SK-N-SH (cell line): ENCODE results near the gene CISD3. TPM values are rescaled to one million over a fixed set of nuclear protein-coding genes. Genes with fewer than 3 reads are reported as not detected.
A peak's percentile ranks its signal among the peaks of the same experiment; 100 is the strongest.

Experiments used
- CTCF ChIA-PET: fragments of 300-600, 350-600 bp; formaldehyde crosslinking; extraction: SDS; loops from one replicate; lab custom pipeline; 2021; lab: Yijun Ruan, JAX
- POLR2A ChIA-PET: fragments of 350-600 bp; sonication (Branson Sonifier 250); formaldehyde crosslinking; extraction: SDS; loops from one replicate; lab custom pipeline; 2020; ENCODE audit warnings: antibody characterized with exemption, inconsistent platforms; lab: Yijun Ruan, JAX
- DNase-seq: peaks from one replicate; pipeline ENCODE4 v3.0.0; 2012
- H2AFZ ChIP-seq: fragments of 200-600 bp; sonication (generic); 2 replicates; pipeline ENCODE4 v1.8.1; 2016; ENCODE audit warnings: antibody characterized with exemption, mild to moderate bottlenecking, low read depth
- H3F3A ChIP-seq: fragments of 200-600 bp; sonication (generic); replicated peaks from 2 replicates; pipeline ENCODE3; 2016; ENCODE audit warnings: antibody characterized with exemption, mild to moderate bottlenecking; ENCODE audit not compliant: insufficient read depth
- H3K27ac ChIP-seq, 2 experiments: fragments of 200-500 bp in 1 of 2; fragments of 200-600 bp in 1 of 2; sonication (Bioruptor generic) in 1 of 2; sonication (generic), shearing (Covaris generic) in 1 of 2; 2 replicates each; pipeline versions ENCODE4 v1.5.1 to v1.6.1; 2014 to 2016; ENCODE audit warnings: low read depth in 2 of 2, inconsistent platforms in 1 of 2, low read length in 1 of 2, mild to moderate bottlenecking in 1 of 2, mixed read lengths in 1 of 2
- H3K27me3 ChIP-seq: fragments of 200-600 bp; sonication (generic), shearing (Covaris generic); 2 replicates; pipeline ENCODE4 v1.6.1; 2016; ENCODE audit warnings: mixed run types; ENCODE audit not compliant: insufficient read depth
- H3K36me3 ChIP-seq, 2 experiments: fragments of 200-500 bp in 1 of 2; fragments of 200-600 bp in 1 of 2; sonication (Bioruptor generic) in 1 of 2; sonication (generic) in 1 of 2; replicated peaks in 1 of 2; 2 replicates each; pipeline versions ENCODE3 to v1.5.1; 2014 to 2016; ENCODE audit warnings: low read length in 1 of 2, mild to moderate bottlenecking in 1 of 2; ENCODE audit not compliant: insufficient read depth in 2 of 2, control insufficient read depth in 1 of 2
- H3K4me1 ChIP-seq, 2 experiments: fragments of 200-500 bp in 1 of 2; fragments of 200-600 bp in 1 of 2; sonication (Bioruptor generic) in 1 of 2; sonication (generic), shearing (Covaris generic) in 1 of 2; 2 replicates each; pipeline versions ENCODE4 v1.5.1 to v1.6.1; 2014 to 2016; ENCODE audit warnings: low read depth in 1 of 2, low read length in 1 of 2, mixed run types in 1 of 2; ENCODE audit not compliant: insufficient read depth in 2 of 2, control insufficient read depth in 1 of 2
- H3K4me2 ChIP-seq: fragments of 200-600 bp; sonication (generic), shearing (Covaris generic); 2 replicates; pipeline ENCODE4 v1.6.1; 2017; ENCODE audit warnings: mixed run types
- H3K4me3 ChIP-seq, 2 experiments: fragments of 200-500 bp in 1 of 2; fragments of 200-600 bp in 1 of 2; sonication (Bioruptor generic) in 1 of 2; sonication (generic), shearing (Covaris generic) in 1 of 2; 2 replicates each; pipeline versions ENCODE4 v1.5.1 to v1.8.1; 2014 to 2016; ENCODE audit warnings: low read depth in 2 of 2, inconsistent platforms in 1 of 2, low read length in 1 of 2, mild to moderate bottlenecking in 1 of 2, mixed read lengths in 1 of 2, moderate library complexity in 1 of 2
- H3K79me2 ChIP-seq: fragments of 200-600 bp; sonication (generic); 2 replicates; pipeline ENCODE4 v1.8.1; 2017; ENCODE audit warnings: mild to moderate bottlenecking; ENCODE audit not compliant: insufficient read depth
- H3K9ac ChIP-seq: fragments of 200-600 bp; sonication (generic); 2 replicates; pipeline ENCODE4 v1.6.1; 2017; ENCODE audit warnings: mixed run types
- H3K9me2 ChIP-seq: fragments of 200-600 bp; sonication (generic); 2 replicates; pipeline ENCODE4 v1.6.1; 2017; ENCODE audit warnings: mixed run types
- H3K9me3 ChIP-seq: fragments of 200-600 bp; sonication (generic); 2 replicates; pipeline ENCODE4 v1.6.1; 2017; ENCODE audit warnings: mixed run types, mild to moderate bottlenecking, moderate library complexity
- H4K20me1 ChIP-seq: fragments of 200-600 bp; sonication (generic); 2 replicates; pipeline ENCODE4 v1.6.1; 2017; ENCODE audit warnings: mild to moderate bottlenecking, mixed run types; ENCODE audit not compliant: insufficient read depth
- CHD2 ChIP-seq: fragments of 150-350 bp; IDR thresholded peaks from 2 replicates; pipeline ENCODE4 v1.6.1; 2018; ENCODE audit warnings: low read length; ENCODE audit not compliant: partially characterized antibody
- CTCF ChIP-seq: fragments of 200-600 bp; sonication (generic); IDR thresholded peaks from 2 replicates; pipeline ENCODE4 v1.6.1; 2017; ENCODE audit warnings: antibody characterized with exemption, mild to moderate bottlenecking, moderate library complexity
- EZH2phosphoT487 ChIP-seq: fragments of 200-600 bp; sonication (generic); IDR thresholded peaks from 2 replicates; pipeline ENCODE4 v1.6.1; 2017; ENCODE audit warnings: low read depth, mixed run types, mild to moderate bottlenecking, antibody characterized with exemption, moderate library complexity, borderline replicate concordance
- MXI1 ChIP-seq: IDR thresholded peaks from 2 replicates; pipeline ENCODE4 v1.6.1; 2012; ENCODE audit warnings: mild to moderate bottlenecking, low read depth, low read length, improper control_type of control experiment
- POLR2AphosphoS5 ChIP-seq: IDR thresholded peaks from 2 replicates; pipeline ENCODE4 v1.6.1; 2012; ENCODE audit warnings: low read depth, low read length
- RAD21 ChIP-seq: IDR thresholded peaks from 2 replicates; pipeline ENCODE4 v1.6.1; 2012; ENCODE audit warnings: mild to moderate bottlenecking, low read length
- TCF12 ChIP-seq: IDR thresholded peaks from 2 replicates; pipeline ENCODE4 v1.4.0; 2012
- TEAD4 ChIP-seq: IDR thresholded peaks from 2 replicates; pipeline ENCODE4 v1.4.0; 2012; ENCODE audit warnings: mild to moderate bottlenecking, borderline replicate concordance; ENCODE audit not compliant: insufficient read depth
- USF2 ChIP-seq: fragments of 150-350 bp; IDR thresholded peaks from 2 replicates; pipeline ENCODE4 v1.6.1; 2017; ENCODE audit warnings: antibody characterized with exemption, low read length, low read depth, borderline replicate concordance
- WGBS: methylation state at CpG from one replicate; pipeline ENCODE4 v1.1.6; 2017; ENCODE audit warnings: low lambda C conversion rate; 5-methylcytosine and 5-hydroxymethylcytosine counted together
- polyA plus RNA-seq, 3 experiments: library from polyadenylated mRNA; depleted of rRNA; stranded (reverse); fragments of >200 nt; gene quantifications; 2 replicates each; pipeline ENCODE4 v1.2.3, GENCODE V29; 2012
- TF ChIP-seq, protein P1 (sequence below): fragments of 150-350 bp; IDR thresholded peaks from 2 replicates; pipeline ENCODE4 v1.6.1; 2016; ENCODE audit warnings: mild to moderate bottlenecking, low read depth, low read length

The CISD3 gene
- polyA plus RNA-seq, 1 of the 3 experiments (the other 2 are of a cell fraction) = 16.5 TPM

- WGBS = 92% methylated on average over 8 of the region's 9 CpGs
- Histone ChIP-seq H3K9me2 (no peaks in the 10 kb centered on the region), H3K79me2 (no peaks in the 10 kb centered on the region), H3K4me3 (no peak overlapping the region), H3K36me3 (peaks cover 23 to 84% of the 10 kb centered on the region in 2 experiments), H3K4me1 (peaks cover 0 to 2% of the 10 kb centered on the region in 2 experiments; a peak in 1 of 4 replicates), H3K9me3 (no peaks in the 10 kb centered on the region), H3F3A (peaks cover 6% of the 10 kb centered on the region), H2AFZ (no peak overlapping the region), H3K4me2 (no peak overlapping the region), H3K27me3 (no peaks in the 10 kb centered on the region), H3K9ac (no peak overlapping the region), H3K27ac (no peak overlapping the region), H4K20me1 (no peaks in the 10 kb centered on the region)
- CTCF ChIA-PET = interaction anchor here (0.7 to 2.8 kb wide), 4 partner anchors 8 to 1702 kb away, joined by 3 to 9 read pairs (median 4); partner anchors contain the start of gene CISD3
- DNase-seq = no peak
- TF ChIP-seq POLR2AphosphoS5 (0 out of 2 replicates have a peak, but pooled peaks have one; percentile 4), CTCF (no peak)
- POLR2A ChIA-PET = interaction anchor here (0.9 to 2.1 kb wide), 4 partner anchors 9 to 21 kb away, joined by 3 to 11 read pairs (median 7); no protein-coding TSS in a partner anchor
Measured at GRCh38 chr17:38715216-38715943, 14.8 kb upstream of the CISD3 start.

DNA sequence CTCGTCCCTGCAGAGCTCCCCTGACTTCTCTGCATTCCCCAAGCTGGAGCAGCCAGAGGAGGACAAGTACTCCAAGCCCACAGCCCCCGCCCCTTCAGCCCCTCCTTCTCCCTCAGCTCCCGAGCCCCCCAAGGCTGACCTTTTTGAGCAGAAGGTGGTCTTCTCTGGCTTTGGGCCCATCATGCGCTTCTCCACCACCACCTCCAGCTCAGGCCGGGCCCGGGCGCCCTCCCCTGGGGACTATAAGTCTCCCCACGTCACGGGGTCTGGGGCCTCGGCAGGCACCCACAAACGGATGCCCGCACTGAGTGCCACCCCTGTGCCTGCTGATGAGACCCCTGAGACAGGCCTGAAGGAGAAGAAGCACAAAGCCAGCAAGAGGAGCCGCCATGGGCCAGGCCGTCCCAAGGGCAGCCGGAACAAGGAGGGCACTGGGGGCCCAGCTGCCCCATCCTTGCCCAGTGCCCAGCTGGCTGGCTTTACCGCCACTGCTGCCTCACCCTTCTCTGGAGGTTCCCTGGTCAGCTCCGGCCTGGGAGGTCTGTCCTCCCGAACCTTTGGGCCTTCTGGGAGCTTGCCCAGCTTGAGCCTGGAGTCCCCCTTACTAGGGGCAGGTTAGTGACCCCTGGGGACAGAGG, 13.7 kb upstream of the CISD3 start:
- WGBS = 94% methylated on average over 14 of the region's 18 CpGs
- H3K36me3 ChIP-seq = peaks cover 27 to 85% of the 10 kb centered on the region in 2 experiments

GRCh38 chr17:38717139-38717745, 12.9 kb upstream of the CISD3 start:
- H4K20me1 ChIP-seq = no peaks in the 10 kb centered on the region
- H3K9ac ChIP-seq = no peak overlapping the region
- H3K79me2 ChIP-seq = no peaks in the 10 kb centered on the region
- H3K4me1 ChIP-seq = peaks cover 0 to 4% of the 10 kb centered on the region in 2 experiments; a peak in 1 of 4 replicates
- H3K36me3 ChIP-seq = peaks cover 27 to 81% of the 10 kb centered on the region in 2 experiments
- WGBS = 87% methylated on average over 10 of the region's 12 CpGs
- H3K27ac ChIP-seq = no peak overlapping the region
- POLR2A ChIA-PET = interaction anchor here (0.6 to 1.7 kb wide), 2 partner anchors 11 to 65 kb away, joined by 4 to 11 read pairs; no protein-coding TSS in a partner anchor
- TF ChIP-seq TCF12 (no peak), CHD2 (no peak), USF2 (no peak), TEAD4 (no peak)
- TF ChIP-seq, protein P1, sequence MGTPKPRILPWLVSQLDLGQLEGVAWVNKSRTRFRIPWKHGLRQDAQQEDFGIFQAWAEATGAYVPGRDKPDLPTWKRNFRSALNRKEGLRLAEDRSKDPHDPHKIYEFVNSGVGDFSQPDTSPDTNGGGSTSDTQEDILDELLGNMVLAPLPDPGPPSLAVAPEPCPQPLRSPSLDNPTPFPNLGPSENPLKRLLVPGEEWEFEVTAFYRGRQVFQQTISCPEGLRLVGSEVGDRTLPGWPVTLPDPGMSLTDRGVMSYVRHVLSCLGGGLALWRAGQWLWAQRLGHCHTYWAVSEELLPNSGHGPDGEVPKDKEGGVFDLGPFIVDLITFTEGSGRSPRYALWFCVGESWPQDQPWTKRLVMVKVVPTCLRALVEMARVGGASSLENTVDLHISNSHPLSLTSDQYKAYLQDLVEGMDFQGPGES = no peak
- no peaks in the 10 kb centered on the region for H3K9me2 ChIP-seq
- H3K4me2 ChIP-seq = no peak overlapping the region
- DNase-seq = no peak
- peaks cover 6% of the 10 kb centered on the region for H3F3A ChIP-seq
- H3K4me3 ChIP-seq = no peak overlapping the region
- no peaks in the 10 kb centered on the region for H3K9me3 ChIP-seq
- no peaks in the 10 kb centered on the region for H3K27me3 ChIP-seq
- H2AFZ ChIP-seq = no peak overlapping the region
- CTCF ChIA-PET = interaction anchor here (0.6 to 2.8 kb wide), 4 partner anchors 11 to 181 kb away, joined by 3 to 9 read pairs (median 4); partner anchors contain the start of gene CISD3

More for the DNA sequence above, 13.7 kb upstream of the CISD3 start:
- H3K4me1 ChIP-seq = peaks cover 0 to 2% of the 10 kb centered on the region in 2 experiments; a peak in 1 of 4 replicates
- H3K9me2 ChIP-seq = no peaks in the 10 kb centered on the region
- TF ChIP-seq TCF12 = no peak
- TF ChIP-seq MXI1 = no peak
- no peak for TF ChIP-seq RAD21
- TF ChIP-seq EZH2phosphoT487 = no peak
- no peaks in the 10 kb centered on the region for H3K79me2 ChIP-seq
- POLR2A ChIA-PET = interaction anchor here (1.0 to 2.1 kb wide), 3 partner anchors 8 to 19 kb away, joined by 3 to 11 read pairs (median 11); no protein-coding TSS in a partner anchor
- H3K9ac ChIP-seq = no peak overlapping the region
- no peak overlapping the region for H3K27ac ChIP-seq
- H3K4me3 ChIP-seq = no peak overlapping the region
- CTCF ChIA-PET = interaction anchor here (0.8 to 2.8 kb wide), 4 partner anchors 12 to 39 kb away, joined by 3 to 9 read pairs (median 4); partner anchors contain the start of gene CISD3
- no peak overlapping the region for H2AFZ ChIP-seq
- DNase-seq = no peak
- H4K20me1 ChIP-seq = no peaks in the 10 kb centered on the region
- H3K9me3 ChIP-seq = no peaks in the 10 kb centered on the region
- peaks cover 6% of the 10 kb centered on the region for H3F3A ChIP-seq
- H3K4me2 ChIP-seq = no peak overlapping the region
- H3K27me3 ChIP-seq = no peaks in the 10 kb centered on the region
